Lung (tissue), 12 donors: ENCODE results near the gene FOXN3. TPM values are rescaled to one million over a fixed set of nuclear protein-coding genes. Genes with fewer than 3 reads are reported as not detected.
A peak's percentile ranks its signal among the peaks of the same experiment; 100 is the strongest.

Experiments used
- ATAC-seq: fragments of 200-7000 bp; cut with Tn5 transposase; one replicate; pipeline ENCODE4 v1.9.1; 2020; ENCODE audit warnings: moderate number of reproducible peaks; ENCODE audit not compliant: insufficient read depth, low FRiP score
- DNase-seq, 3 donors: peaks; one replicate each; pipeline ENCODE4 v3.0.0-alpha.2; 2013 to 2017
- H3K27ac ChIP-seq, 2 donors: one replicate each; pipeline ENCODE4 v1.5.1; 2013; ENCODE audit warnings: mild to moderate bottlenecking in 2 of 2, moderate library complexity in 2 of 2, control low read depth in 1 of 2, inconsistent platforms in 1 of 2, low read depth in 1 of 2, low read length in 1 of 2
- H3K27me3 ChIP-seq, 3 donors: one replicate each; pipeline ENCODE4 v1.5.1; 2013; ENCODE audit warnings: low read length in 2 of 3; ENCODE audit not compliant: control insufficient read depth in 3 of 3, insufficient read depth in 3 of 3
- H3K36me3 ChIP-seq, 4 donors: one replicate each; pipeline ENCODE4 v1.5.1; 2013; ENCODE audit warnings: low read length in 4 of 4, mild to moderate bottlenecking in 1 of 4, moderate library complexity in 1 of 4; ENCODE audit not compliant: control insufficient read depth in 4 of 4, insufficient read depth in 4 of 4
- H3K4me1 ChIP-seq, 5 donors: one replicate each; pipeline ENCODE4 v1.5.1; 2013; ENCODE audit warnings: low read length in 5 of 5, mild to moderate bottlenecking in 2 of 5, moderate library complexity in 1 of 5; ENCODE audit not compliant: control insufficient read depth in 5 of 5, insufficient read depth in 5 of 5
- H3K4me3 ChIP-seq: one replicate; pipeline ENCODE4 v1.5.1; 2013; ENCODE audit warnings: mild to moderate bottlenecking, control low read depth, moderate library complexity
- H3K9ac ChIP-seq, 2 donors: one replicate each; pipeline ENCODE4 v1.5.1; 2013; ENCODE audit warnings: low read length in 2 of 2, control low read depth in 1 of 2; ENCODE audit not compliant: insufficient read depth in 1 of 2
- H3K9me3 ChIP-seq, 4 donors: one replicate each; pipeline ENCODE4 v1.5.1; 2013; ENCODE audit warnings: low read length in 3 of 4, mild to moderate bottlenecking in 1 of 4, moderate library complexity in 1 of 4; ENCODE audit not compliant: control insufficient read depth in 4 of 4, insufficient read depth in 3 of 4
- WGBS, 2 donors: extraction: QIAGEN DNeasy Blood & Tissue Kit; methylation state at CpG; one replicate each; pipeline ENCODE4 v1.1.7; 2013; 5-methylcytosine and 5-hydroxymethylcytosine counted together
- polyA plus RNA-seq, 2 donors: library from polyadenylated mRNA; stranded (reverse); fragments of 200-250 nt; gene quantifications; one replicate each; pipeline ENCODE4 v1.2.1, GENCODE V29; 2013
- total RNA-seq, 2 donors: library from RNA; depleted of rRNA in 1 of 2; stranded (reverse); fragments of >200 nt in 1 of 2; gene quantifications; one replicate each; pipeline ENCODE4 v1.2.1, GENCODE V29; 2014 to 2021
- TF ChIP-seq, protein P1 (sequence below): IDR thresholded peaks from 2 replicates; pipeline ENCODE4 v1.5.1; 2012; ENCODE audit warnings: mild to moderate bottlenecking; ENCODE audit errors: control extremely low read depth, extremely low read depth
- donor health status: control.
- donor health status: control.
- donor health status: Bipolar disorder and iron deficiency.
- donor health status: healthy.
- donor health status: DM: yes; HTN: yes; CAD: no.

The FOXN3 gene
- total and polyA plus RNA-seq, 4 donors = 12.7 to 69.7 (median 34.9) TPM

DNA sequence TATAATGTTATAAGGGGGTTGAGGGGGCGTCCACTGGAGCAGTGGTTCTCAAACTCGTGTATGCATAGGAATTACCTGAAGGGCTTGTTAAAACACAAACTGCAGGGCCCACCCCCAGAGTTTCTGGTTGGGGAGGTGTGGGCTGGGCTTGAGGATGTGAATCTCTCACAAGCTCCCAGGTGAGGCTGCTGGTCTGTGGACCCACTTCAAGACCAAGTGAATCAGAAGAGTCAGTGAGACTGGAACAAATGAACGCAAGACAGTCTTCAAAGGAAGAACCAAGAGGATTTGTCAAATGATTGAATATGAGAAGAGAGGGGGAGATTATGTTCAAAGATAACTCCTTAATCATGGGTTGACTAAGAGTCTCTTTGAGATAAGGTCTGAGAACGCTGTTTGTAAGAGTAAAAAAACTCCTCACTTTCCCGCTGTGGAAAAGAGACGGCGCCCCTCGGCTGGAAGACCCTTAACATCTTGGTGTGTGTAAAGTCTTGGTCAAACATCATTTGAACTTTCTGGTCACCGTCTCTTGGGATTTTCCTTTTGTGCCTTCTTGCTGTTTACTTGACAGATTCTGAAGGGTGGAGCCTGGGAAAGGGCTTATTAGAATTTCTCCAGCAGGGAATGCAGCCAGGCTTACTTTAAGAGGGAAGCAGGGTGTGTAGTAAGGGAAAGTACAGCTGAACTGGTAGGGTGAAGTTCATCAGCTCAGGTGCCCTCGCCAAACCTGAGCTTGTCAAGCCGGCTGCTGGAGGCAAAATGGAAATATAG lies 5.3 kb upstream of the FOXN3 start:
- Histone ChIP-seq H3K27ac (peak overlapping the region in 1 of 2 donors; percentile 17), H3K9ac (peak overlapping the region in 1 of 2 donors; percentile 36), H3K4me1 (peaks cover 0 to 17% (median 11%) of the 10 kb centered on the region in 5 donors), H3K36me3 (no peaks in the 10 kb centered on the region), H3K9me3 (no peaks in the 10 kb centered on the region), H3K4me3 (no peak overlapping the region), H3K27me3 (no peaks in the 10 kb centered on the region)
- TF ChIP-seq, protein P1, sequence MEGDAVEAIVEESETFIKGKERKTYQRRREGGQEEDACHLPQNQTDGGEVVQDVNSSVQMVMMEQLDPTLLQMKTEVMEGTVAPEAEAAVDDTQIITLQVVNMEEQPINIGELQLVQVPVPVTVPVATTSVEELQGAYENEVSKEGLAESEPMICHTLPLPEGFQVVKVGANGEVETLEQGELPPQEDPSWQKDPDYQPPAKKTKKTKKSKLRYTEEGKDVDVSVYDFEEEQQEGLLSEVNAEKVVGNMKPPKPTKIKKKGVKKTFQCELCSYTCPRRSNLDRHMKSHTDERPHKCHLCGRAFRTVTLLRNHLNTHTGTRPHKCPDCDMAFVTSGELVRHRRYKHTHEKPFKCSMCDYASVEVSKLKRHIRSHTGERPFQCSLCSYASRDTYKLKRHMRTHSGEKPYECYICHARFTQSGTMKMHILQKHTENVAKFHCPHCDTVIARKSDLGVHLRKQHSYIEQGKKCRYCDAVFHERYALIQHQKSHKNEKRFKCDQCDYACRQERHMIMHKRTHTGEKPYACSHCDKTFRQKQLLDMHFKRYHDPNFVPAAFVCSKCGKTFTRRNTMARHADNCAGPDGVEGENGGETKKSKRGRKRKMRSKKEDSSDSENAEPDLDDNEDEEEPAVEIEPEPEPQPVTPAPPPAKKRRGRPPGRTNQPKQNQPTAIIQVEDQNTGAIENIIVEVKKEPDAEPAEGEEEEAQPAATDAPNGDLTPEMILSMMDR = no peak
- DNase-seq (peak; percentile 33 to 76 (median 61)), ATAC-seq (no peak)
- 57 to 77% methylated on average over 11 of the region's 11 CpGs for WGBS, 2 donors

DNA sequence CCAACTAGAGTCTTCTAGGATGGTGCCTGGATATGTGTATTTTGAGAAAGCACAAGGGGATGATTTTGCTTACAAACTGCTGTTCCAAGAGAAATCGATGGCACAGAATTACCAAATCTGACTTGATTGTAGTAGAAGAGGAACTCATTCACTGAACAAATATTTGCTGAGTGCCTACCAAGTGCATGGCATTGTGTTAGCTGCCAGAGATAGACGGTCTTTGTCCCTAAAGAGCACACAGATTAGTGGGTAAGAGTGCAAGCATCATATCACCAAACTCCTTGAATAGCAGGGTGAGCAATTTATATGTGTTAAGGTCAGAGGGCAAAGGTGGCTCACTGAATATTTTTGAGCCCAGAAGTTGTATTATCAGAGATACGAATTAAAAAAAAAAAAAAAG lies 3.5 kb upstream of the FOXN3 start:
- Histone ChIP-seq H3K9ac (no peak overlapping the region), H3K27ac (no peak overlapping the region), H3K9me3 (no peaks in the 10 kb centered on the region), H3K36me3 (no peaks in the 10 kb centered on the region), H3K4me1 (peaks cover 0 to 17% (median 11%) of the 10 kb centered on the region in 5 donors), H3K27me3 (no peaks in the 10 kb centered on the region), H3K4me3 (no peak overlapping the region)
- ATAC-seq (no peak), DNase-seq (no peak)
- WGBS, 2 donors = 68 to 78% methylated on average over 3 of the region's 3 CpGs
- TF ChIP-seq, protein P1 = no peak

DNA sequence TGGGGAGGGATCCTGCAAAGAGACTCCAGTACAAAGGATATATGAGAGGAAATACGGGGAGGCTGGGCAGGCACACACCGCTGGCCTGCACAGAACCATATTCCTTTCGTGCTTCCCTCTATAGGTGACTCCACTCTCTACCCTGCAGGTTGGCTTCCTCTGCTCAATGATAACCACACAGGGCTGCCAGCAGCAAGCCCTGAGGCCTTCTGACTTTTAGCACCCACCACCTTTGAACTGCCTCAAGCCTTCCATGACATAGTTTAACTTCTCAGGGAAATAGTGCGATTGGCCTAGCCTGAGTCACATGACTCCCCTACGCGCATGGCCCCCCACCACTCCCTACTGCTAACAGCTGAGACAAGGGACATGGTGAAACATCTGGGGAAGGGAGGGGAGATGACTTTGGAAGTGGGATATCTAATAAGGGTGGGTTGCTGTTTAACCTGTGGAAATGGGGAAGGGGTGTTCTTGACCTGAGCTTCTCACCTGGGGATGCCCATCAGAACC lies 3.0 kb upstream of the FOXN3 start:
- WGBS, 2 donors = 94 to 98% methylated on average over 6 of the region's 6 CpGs
- no peaks in the 10 kb centered on the region for H3K9me3 ChIP-seq
- no peak overlapping the region for H3K4me3 ChIP-seq
- H3K27ac ChIP-seq = no peak overlapping the region
- no peaks in the 10 kb centered on the region for H3K36me3 ChIP-seq
- H3K27me3 ChIP-seq = no peaks in the 10 kb centered on the region
- TF ChIP-seq, protein P1 = no peak
- H3K4me1 ChIP-seq = peaks cover 4 to 21% (median 11%) of the 10 kb centered on the region in 5 donors
- no peak for DNase-seq
- ATAC-seq = no peak
- H3K9ac ChIP-seq = no peak overlapping the region
